NB4 (cell line): ENCODE data around the gene ESCO1.

Experiments
- CTCF ChIP-seq: IDR thresholded peaks from one replicate; pipeline ENCODE4 v1.5.1; 2012; ENCODE audit warnings: low read depth, low read length
- MAX ChIP-seq: IDR thresholded peaks from 2 replicates; pipeline ENCODE4 v1.6.1; 2011; ENCODE audit warnings: low read depth, low read length
- POLR2A ChIP-seq: IDR thresholded peaks from 2 replicates; pipeline ENCODE4 v1.6.1; 2011; ENCODE audit warnings: mild to moderate bottlenecking; ENCODE audit not compliant: insufficient read length; ENCODE audit errors: extremely low read depth

- TF ChIP-seq CTCF: no peak
- TF ChIP-seq MAX: no peak
- no peak for TF ChIP-seq POLR2A
Observed at GRCh38 chr18:21486905-21487437, 113.5 kb downstream of the ESCO1 start.
